ENCODE results near the gene FAM107B. TPM values are rescaled to one million over a fixed set of nuclear protein-coding genes. Genes with fewer than 3 reads are reported as not detected.

FAM107B gene
- total and polyA plus RNA-seq, 2 of the 8 experiments (the other 6 are each of a cell fraction or from before 2014, with no cell fraction given): 7.5 to 28.1 TPM

- Histone ChIP-seq H4K20me1 (replicated peaks in 1 of 2; ENCODE audit: control insufficient read depth in 1 of 2, insufficient read depth in 2 of 2, low read length in 2 of 2) (no peaks in the 10 kb centered on the region), H3K79me2 (ENCODE audit: control insufficient read depth in 1 of 2, insufficient read depth in 2 of 2, low read length in 2 of 2) (no peaks in the 10 kb centered on the region), H4K5ac (ENCODE audit: insufficient read length, low read depth, low read length) (no peak overlapping the region), H2BK20ac (ENCODE audit: low read length) (no peak overlapping the region), H2AFZ (ENCODE audit: low read length) (no peak overlapping the region), H2AK5ac (ENCODE audit: low read depth, low read length) (no peak overlapping the region), H3K4me2 (ENCODE audit: insufficient read depth in 1 of 2, low read depth in 2 of 2, low read length in 2 of 2) (no peak overlapping the region), H2BK12ac (ENCODE audit: low read depth, low read length) (no peak overlapping the region), H3K4me1 (replicated peaks in 1 of 4; ENCODE audit: control insufficient read depth in 3 of 4, insufficient read depth in 4 of 4, low read length in 3 of 4) (no peaks in the 10 kb centered on the region), H4K91ac (replicated peaks; ENCODE audit: insufficient read length, low read length) (no peak overlapping the region), H3K9ac (replicated peaks in 1 of 4; ENCODE audit: extremely low read depth in 1 of 4, low read depth in 3 of 4, low read length in 3 of 4) (no peak overlapping the region), H2BK120ac (replicated peaks; ENCODE audit: low read depth, low read length) (no peak overlapping the region), H3K14ac (ENCODE audit: insufficient read length) (no peak overlapping the region), H2BK5ac (ENCODE audit: low read depth, low read length) (no peak overlapping the region), H2BK15ac (ENCODE audit: low read length) (no peak overlapping the region), H3K18ac (ENCODE audit: extremely low read depth, low read length) (no peak overlapping the region), H3K36me3 (ENCODE audit: control insufficient read depth in 2 of 4, insufficient read depth in 4 of 4, low read length in 3 of 4) (no peaks in the 10 kb centered on the region), H3K23me2 (ENCODE audit: low read depth, low read length) (no peaks in the 10 kb centered on the region), H3K4me3 (ENCODE audit: extremely low read depth in 1 of 4, insufficient read depth in 2 of 4, low read depth in 3 of 4, low read length in 4 of 4) (no peak overlapping the region), H3K56ac (replicated peaks; ENCODE audit: insufficient read length, low read depth, low read length) (no peak overlapping the region), H4K8ac (ENCODE audit: extremely low read depth, insufficient read depth, low read length) (no peak overlapping the region), H3K27me3 (replicated peaks in 1 of 4; ENCODE audit: control insufficient read depth in 3 of 4, extremely low read depth in 1 of 4, insufficient read depth in 3 of 4, low read length in 3 of 4) (no peaks in the 10 kb centered on the region), H3K9me3 (ENCODE audit: insufficient read depth in 2 of 2, low read depth in 1 of 2, low read length in 1 of 2) (no peaks in the 10 kb centered on the region), H3K4ac (replicated peaks; ENCODE audit: insufficient read length, low read depth, low read length) (no peak overlapping the region), H3K23ac (ENCODE audit: insufficient read length) (no peak overlapping the region), H3K79me1 (ENCODE audit: low read depth, low read length) (no peaks in the 10 kb centered on the region), H3K27ac (ENCODE audit: low read depth, low read length) (no peak overlapping the region)
- ChIA-PET CTCF (ENCODE audit: partially characterized antibody) (no interaction called here), POLR2A (ENCODE audit: partially characterized antibody) (no interaction called here)
- 88% methylated on average over 8 of the region's 8 CpGs; no CpG with 5 or more reads in 1 of the 2 experiments for WGBS, 2 experiments (ENCODE audit: extremely low coverage in 1 of 2, insufficient coverage in 1 of 2, insufficient read length in 1 of 2, insufficient replicate concordance in 2 of 2, low coverage in 1 of 2, low lambda C conversion rate in 2 of 2, missing lambda C conversion rate in 1 of 2)
- DNase-seq (ENCODE audit: low read depth in 1 of 2, low spot score in 2 of 2) (no peak), FAIRE-seq (no peak)
- peak in 1 of 2 experiments; percentile 36; a peak in 1 of 4 replicates for TF ChIP-seq RAD21 (IDR thresholded peaks at IDR 0.05 in 1 of 2, conservative IDR thresholded peaks at IDR 0.05 in 1 of 2; ENCODE audit: low read depth in 2 of 2, low read length in 2 of 2)
- no peak for TF ChIP-seq ATF3 (IDR thresholded peaks at IDR 0.05; ENCODE audit: insufficient read depth, low read depth, low read length)
- peak; percentile 5 to 26 (median 21); a peak in 2 of 4 replicates for TF ChIP-seq CTCF (IDR thresholded peaks at IDR 0.05; ENCODE audit: control extremely low read depth in 1 of 3, insufficient read depth in 1 of 3, low read depth in 1 of 3, low read length in 3 of 3)
Observed at GRCh38 chr10:14758994-14759664, 15.6 kb downstream of the FAM107B start.

Measured in H1 (cell line).